Measurements from ENCODE around the gene SIVA1.

SIVA1 gene

DNA sequence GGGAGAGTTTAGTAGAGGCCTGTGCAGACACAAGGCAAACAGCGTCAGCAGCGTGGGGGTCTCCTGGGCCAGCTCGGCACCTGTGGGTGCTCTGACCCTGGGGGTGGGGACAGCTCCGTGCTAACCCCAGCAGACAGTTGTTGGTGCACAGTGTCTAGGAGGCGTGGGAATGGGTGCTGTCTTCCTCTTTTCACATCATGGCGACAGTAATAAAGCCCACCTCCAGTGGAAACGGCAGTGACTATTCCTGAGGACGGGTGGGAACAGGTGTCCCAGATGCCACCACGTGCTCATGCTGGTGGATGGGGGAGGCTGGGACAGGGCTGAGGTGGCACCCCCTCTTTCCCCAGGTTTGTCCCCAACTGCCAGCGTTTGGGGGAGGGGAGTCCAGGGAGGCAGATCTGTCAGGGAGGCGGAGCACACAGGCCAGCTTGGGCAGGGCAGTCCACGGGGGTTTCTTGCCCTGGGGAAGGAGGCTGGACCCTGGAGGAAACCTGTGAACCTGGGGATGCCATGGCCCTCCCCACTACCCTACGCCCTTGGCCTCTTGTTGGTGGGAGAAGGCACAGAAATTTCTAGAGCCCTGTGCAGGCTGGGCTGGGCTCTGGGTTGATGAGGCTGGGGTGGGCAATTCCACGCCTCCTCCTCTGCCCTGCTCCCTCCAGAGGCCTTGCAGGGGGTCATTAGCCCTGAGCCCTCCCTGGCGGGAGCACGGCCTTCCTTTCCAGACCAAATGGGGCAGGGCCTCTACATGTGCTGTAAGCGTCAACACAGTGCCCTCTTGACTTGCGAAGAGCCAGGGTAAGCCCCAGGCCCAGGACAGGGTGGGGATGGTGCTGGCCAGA lies 51.8 kb downstream of the SIVA1 start:
- DNase-seq (ENCODE audit: low read depth), result no peak
- TF ChIP-seq, protein P1, sequence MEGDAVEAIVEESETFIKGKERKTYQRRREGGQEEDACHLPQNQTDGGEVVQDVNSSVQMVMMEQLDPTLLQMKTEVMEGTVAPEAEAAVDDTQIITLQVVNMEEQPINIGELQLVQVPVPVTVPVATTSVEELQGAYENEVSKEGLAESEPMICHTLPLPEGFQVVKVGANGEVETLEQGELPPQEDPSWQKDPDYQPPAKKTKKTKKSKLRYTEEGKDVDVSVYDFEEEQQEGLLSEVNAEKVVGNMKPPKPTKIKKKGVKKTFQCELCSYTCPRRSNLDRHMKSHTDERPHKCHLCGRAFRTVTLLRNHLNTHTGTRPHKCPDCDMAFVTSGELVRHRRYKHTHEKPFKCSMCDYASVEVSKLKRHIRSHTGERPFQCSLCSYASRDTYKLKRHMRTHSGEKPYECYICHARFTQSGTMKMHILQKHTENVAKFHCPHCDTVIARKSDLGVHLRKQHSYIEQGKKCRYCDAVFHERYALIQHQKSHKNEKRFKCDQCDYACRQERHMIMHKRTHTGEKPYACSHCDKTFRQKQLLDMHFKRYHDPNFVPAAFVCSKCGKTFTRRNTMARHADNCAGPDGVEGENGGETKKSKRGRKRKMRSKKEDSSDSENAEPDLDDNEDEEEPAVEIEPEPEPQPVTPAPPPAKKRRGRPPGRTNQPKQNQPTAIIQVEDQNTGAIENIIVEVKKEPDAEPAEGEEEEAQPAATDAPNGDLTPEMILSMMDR (IDR thresholded peaks at IDR 0.05; ENCODE audit: insufficient read depth, low read depth, low read length, missing control alignments), result no peak
- no peak overlapping the region for H3K4me3 ChIP-seq (ENCODE audit: low read length)

DNA sequence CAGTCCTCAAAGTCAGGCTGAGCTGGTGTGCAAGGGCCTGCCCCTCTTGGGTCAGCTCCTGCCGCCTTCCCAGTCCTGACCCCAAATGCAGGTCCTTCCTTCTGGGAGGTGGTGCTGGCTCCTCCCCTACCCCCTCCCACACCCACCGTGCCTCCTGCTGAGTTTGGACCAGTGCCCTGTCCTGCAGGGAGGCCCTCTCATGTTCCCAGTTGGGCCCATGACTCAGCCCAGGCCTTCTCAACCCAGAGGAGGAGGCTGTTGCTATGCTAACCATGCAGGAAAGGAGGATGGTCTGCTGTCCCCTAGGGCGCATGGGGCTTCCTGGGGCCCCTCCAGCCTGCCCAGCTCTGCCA lies 52.4 kb downstream of the SIVA1 start:
- no peak overlapping the region for H3K4me3 ChIP-seq (ENCODE audit: low read length)
- TF ChIP-seq, protein P1 (IDR thresholded peaks at IDR 0.05; ENCODE audit: insufficient read depth, low read depth, low read length, missing control alignments), result no peak
- peak; percentile 32 for DNase-seq (ENCODE audit: low read depth)

DNA sequence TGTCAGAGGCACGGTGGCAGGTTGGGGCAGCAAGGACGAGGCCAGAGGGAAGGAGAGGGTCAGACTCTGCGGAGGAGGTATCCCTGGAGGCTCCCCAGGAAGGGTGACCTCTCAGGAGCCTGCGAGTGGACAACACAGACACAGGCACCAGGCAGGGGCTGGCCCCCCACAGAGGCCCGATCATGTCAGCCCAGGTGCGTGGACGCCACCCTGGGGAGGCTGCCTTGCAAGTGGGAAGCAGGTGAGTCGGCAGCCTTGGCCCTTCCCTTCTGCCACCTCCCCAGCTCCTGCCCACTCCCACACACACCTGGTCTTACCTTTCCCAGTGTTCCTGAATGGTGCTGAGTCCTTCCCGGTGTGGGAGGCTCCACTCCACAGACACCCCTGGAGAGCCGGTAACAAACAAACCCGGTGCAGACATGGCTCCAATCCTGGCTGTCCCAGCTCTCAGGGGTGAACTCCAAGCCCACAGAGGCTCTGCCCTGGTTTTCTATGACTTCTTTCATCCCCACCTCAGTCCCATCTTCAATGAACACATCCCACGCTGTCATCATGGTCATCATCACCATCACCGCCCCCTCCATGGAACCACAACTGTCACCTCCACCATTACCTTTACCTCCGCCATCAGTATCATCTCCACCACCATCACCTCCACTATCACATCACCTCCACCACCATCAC lies 53.1 kb downstream of the SIVA1 start:
- TF ChIP-seq, protein P1 (IDR thresholded peaks at IDR 0.05; ENCODE audit: insufficient read depth, low read depth, low read length, missing control alignments), result no peak
- no peak overlapping the region for H3K4me3 ChIP-seq (ENCODE audit: low read length)
- DNase-seq (ENCODE audit: low read depth), result no peak

DNA sequence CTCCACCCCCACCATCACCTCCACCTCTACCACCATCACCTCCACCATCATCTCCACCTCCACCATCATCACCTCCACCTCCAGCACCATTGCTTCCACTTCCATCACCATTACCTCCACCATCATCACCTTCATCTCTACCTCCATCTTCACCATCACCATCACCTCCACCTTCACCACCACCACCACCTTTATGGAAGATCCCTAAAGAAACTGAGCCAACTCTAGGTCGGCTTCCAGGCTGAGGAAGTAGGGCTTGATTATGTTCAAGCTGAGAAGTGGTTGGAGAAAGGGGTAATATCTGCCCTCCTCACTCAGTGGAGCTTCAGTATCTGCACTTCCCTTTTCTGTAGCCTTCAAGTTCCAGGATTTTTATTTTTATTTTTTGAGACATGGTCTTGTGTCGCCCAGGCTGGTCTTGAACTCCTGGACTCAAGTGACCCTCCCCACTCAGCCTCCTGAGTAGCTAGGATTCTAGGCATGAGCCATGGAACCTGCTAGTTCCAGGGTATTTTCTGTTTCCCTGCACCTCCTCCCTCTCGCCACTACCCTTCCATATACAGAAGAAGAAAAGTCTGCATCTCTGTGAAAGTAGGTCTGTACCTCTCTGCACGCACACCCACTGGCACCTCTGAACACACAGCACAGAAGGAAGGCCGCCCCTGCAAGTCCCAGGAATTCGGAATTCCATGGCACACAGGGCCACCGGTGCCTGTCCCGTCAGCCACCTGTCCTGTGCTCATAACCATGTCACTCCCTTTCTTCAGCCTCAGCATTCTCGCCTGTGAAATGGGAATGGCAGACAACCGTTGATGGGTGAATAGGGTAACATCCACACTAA lies 53.9 kb downstream of the SIVA1 start:
- TF ChIP-seq, protein P1 (IDR thresholded peaks at IDR 0.05; ENCODE audit: insufficient read depth, low read depth, low read length, missing control alignments), result no peak
- DNase-seq (ENCODE audit: low read depth), result no peak
- H3K4me3 ChIP-seq (ENCODE audit: low read length), result no peak overlapping the region

DNA sequence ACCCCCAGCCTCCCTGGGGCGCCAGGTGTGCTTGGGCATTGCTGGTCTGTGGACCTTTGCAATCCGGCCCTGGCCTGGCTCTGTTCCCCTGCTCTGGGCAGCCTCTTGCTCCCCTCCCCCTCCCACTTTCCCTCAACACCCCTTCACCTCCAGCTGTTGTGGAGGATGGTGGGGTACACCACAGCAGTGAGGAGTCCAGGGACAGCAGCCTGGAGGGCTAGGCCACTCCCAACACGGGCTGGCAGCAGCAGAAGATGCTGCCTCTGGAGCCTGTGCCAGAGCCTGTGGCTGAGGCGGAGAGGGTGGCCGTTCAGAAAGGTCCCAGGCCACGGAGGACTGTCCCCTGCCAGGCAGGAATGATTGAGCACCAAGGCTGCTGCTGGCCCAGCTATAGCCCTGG lies 55.5 kb downstream of the SIVA1 start:
- TF ChIP-seq, protein P1 (IDR thresholded peaks at IDR 0.05; ENCODE audit: insufficient read depth, low read depth, low read length, missing control alignments), result no peak

More for the DNA sequence above, 55.5 kb downstream of the SIVA1 start:
- no peak overlapping the region for H3K4me3 ChIP-seq (ENCODE audit: low read length)
- no peak for DNase-seq (ENCODE audit: low read depth)

All from epithelial cell of esophagus (primary cell).